Mesendoderm (in vitro differentiated cells): ENCODE measurements around the gene CMTM4.
"Not testable (repeated sequence)": the region's sequence is repeated elsewhere in the genome, so short reads cannot be mapped to it uniquely, and the experiment has no call there.

ENCODE experiments used
- DNase-seq: peaks from one replicate; pipeline ENCODE4 v3.0.0; 2013
- H2AK5ac ChIP-seq: 2 replicates; pipeline ENCODE4 v1.6.1; 2013; ENCODE audit warnings: low read length, inconsistent platforms
- H2BK120ac ChIP-seq: 2 replicates; pipeline ENCODE4 v1.6.1; 2013; ENCODE audit warnings: low read depth, mild to moderate bottlenecking, low read length, moderate library complexity, mixed read lengths
- H2BK15ac ChIP-seq: replicated peaks from 2 replicates; pipeline ENCODE4 v1.6.1; 2013; ENCODE audit warnings: low read depth, mild to moderate bottlenecking, moderate library complexity
- H2BK5ac ChIP-seq: 2 replicates; pipeline ENCODE4 v1.6.1; 2013; ENCODE audit warnings: low read length, inconsistent platforms
- H3K18ac ChIP-seq: 2 replicates; pipeline ENCODE4 v1.6.1; 2013; ENCODE audit warnings: mild to moderate bottlenecking, low read length, mixed read lengths
- H3K23ac ChIP-seq: one replicate; pipeline ENCODE4 v1.6.1; 2013; ENCODE audit warnings: low read length
- H3K27ac ChIP-seq: 2 replicates; pipeline ENCODE4 v1.5.1; 2013; ENCODE audit warnings: low read depth, mild to moderate bottlenecking, inconsistent platforms, low read length, moderate library complexity
- H3K27me3 ChIP-seq: 2 replicates; pipeline ENCODE4 v1.6.1; 2013; ENCODE audit warnings: low read length, control low read depth, mild to moderate bottlenecking, inconsistent platforms; ENCODE audit not compliant: insufficient read depth, poor library complexity
- H3K36me3 ChIP-seq: 2 replicates; pipeline ENCODE4 v1.6.1; 2013; ENCODE audit warnings: low read length, inconsistent platforms; ENCODE audit not compliant: control insufficient read depth, insufficient read depth
- H3K4ac ChIP-seq: one replicate; pipeline ENCODE4 v1.6.1; 2013; ENCODE audit warnings: low read depth, mild to moderate bottlenecking, low read length, moderate library complexity
- H3K4me1 ChIP-seq: 2 replicates; pipeline ENCODE4 v1.6.1; 2013; ENCODE audit warnings: low read depth, low read length, inconsistent platforms; ENCODE audit not compliant: control insufficient read depth
- H3K4me2 ChIP-seq: 2 replicates; pipeline ENCODE4 v1.6.1; 2013; ENCODE audit warnings: low read length
- H3K4me3 ChIP-seq: 2 replicates; pipeline ENCODE4 v1.5.1; 2013; ENCODE audit warnings: mild to moderate bottlenecking, low read length
- H3K56ac ChIP-seq: one replicate; pipeline ENCODE4 v1.6.1; 2013; ENCODE audit warnings: low read length
- H3K79me1 ChIP-seq: 2 replicates; pipeline ENCODE4 v1.6.1; 2013; ENCODE audit warnings: low read length, inconsistent platforms
- H3K79me2 ChIP-seq: 2 replicates; pipeline ENCODE4 v1.6.1; 2013; ENCODE audit warnings: mild to moderate bottlenecking, low read length; ENCODE audit not compliant: control insufficient read depth, insufficient read depth
- H3K9ac ChIP-seq: 2 replicates; pipeline ENCODE4 v1.6.1; 2013; ENCODE audit warnings: low read length, inconsistent platforms
- H4K5ac ChIP-seq: one replicate; pipeline ENCODE4 v1.6.1; 2013; ENCODE audit warnings: low read length
- H4K8ac ChIP-seq: one replicate; pipeline ENCODE4 v1.6.1; 2013; ENCODE audit warnings: low read depth, mild to moderate bottlenecking, control low read depth, low read length, moderate library complexity
- WGBS: extraction: QIAGEN DNeasy Blood & Tissue Kit; methylation state at CpG from one replicate; pipeline ENCODE4 v1.1.7; 2013; ENCODE audit warnings: low lambda C conversion rate, missing lambda C conversion rate; ENCODE audit not compliant: insufficient coverage; ENCODE audit errors: extremely low coverage; 5-methylcytosine and 5-hydroxymethylcytosine counted together

The CMTM4 gene

GRCh38 chr16:66596986-66597848 lies 99.3 kb downstream of the CMTM4 start:
- Histone ChIP-seq H2BK120ac (no peak overlapping the region), H3K18ac (no peak overlapping the region), H3K4me2 (no peak overlapping the region), H2BK5ac (no peak overlapping the region), H3K4me3 (no peak overlapping the region), H3K9ac (no peak overlapping the region), H4K8ac (no peak overlapping the region), H3K79me2 (no peaks in the 10 kb centered on the region), H3K36me3 (no peaks in the 10 kb centered on the region), H3K27ac (no peak overlapping the region), H3K27me3 (no peaks in the 10 kb centered on the region), H3K4me1 (no peaks in the 10 kb centered on the region), H4K5ac (no peak overlapping the region), H2AK5ac (no peak overlapping the region), H3K56ac (no peak overlapping the region), H3K23ac (no peak overlapping the region), H2BK15ac (no peak overlapping the region), H3K79me1 (no peaks in the 10 kb centered on the region), H3K4ac (no peak overlapping the region)
- WGBS = no CpG with 5 or more reads among the region's 5 CpGs
- no peak for DNase-seq

DNA sequence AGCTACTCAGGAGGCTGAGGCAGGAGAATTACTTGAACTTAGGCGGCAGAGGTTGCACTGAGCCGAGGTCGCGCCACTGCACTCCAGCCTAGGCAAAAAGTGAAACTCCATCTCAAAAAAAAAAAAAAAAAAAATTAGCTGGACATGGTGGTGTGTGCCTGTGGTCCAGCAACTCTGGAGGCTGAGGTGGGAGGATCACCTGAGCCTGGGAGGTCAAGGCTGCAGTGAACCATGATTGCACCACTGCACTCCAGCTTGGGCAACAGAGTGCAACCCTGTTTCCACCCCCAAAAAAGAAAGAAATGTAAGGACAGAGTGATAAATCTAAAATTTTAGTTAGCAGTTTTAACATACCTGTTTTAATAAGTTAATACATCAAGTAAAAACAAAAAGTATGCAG lies 100.0 kb downstream of the CMTM4 start:
- H3K79me1 ChIP-seq, H3K36me3 ChIP-seq, H3K4ac ChIP-seq, H3K56ac ChIP-seq, H2BK120ac ChIP-seq, H3K18ac ChIP-seq, H3K27me3 ChIP-seq, H3K4me3 ChIP-seq, H2BK15ac ChIP-seq, H3K27ac ChIP-seq, H4K5ac ChIP-seq, H3K23ac ChIP-seq, H4K8ac ChIP-seq, H3K4me2 ChIP-seq, H3K4me1 ChIP-seq, H3K79me2 ChIP-seq, DNase-seq, H3K9ac ChIP-seq, H2AK5ac ChIP-seq, H2BK5ac ChIP-seq: not testable (repeated sequence)
- WGBS = no CpG with 5 or more reads among the region's 4 CpGs

- Histone ChIP-seq H3K36me3 (no peaks in the 10 kb centered on the region), H3K23ac (no peak overlapping the region), H4K5ac (no peak overlapping the region)
These were observed 101.8 kb downstream of the CMTM4 start for GRCh38 chr16:66594739-66595138.

DNA sequence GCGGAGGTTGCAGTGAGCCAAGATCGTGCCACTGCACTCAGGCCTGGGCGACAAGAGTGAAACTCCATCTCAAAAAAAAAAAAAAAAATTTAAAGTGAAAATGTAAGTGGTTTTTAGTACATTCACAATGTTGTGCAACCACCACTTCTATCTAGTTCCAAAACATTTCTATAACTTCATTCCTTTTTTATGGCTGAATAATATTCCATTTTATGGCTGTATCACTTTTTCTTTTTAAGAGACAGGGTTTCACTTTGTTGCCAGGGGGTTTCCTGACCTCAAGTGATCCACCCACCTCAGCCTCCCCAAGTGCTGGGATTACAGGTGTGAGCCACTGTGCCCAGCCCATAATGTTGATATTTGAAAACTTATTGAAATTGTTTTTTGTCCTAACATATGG lies 103.7 kb downstream of the CMTM4 start:
- Histone ChIP-seq H3K27me3 (no peaks in the 10 kb centered on the region), H3K23ac (no peak overlapping the region), H3K4me3 (no peak overlapping the region), H3K18ac (no peak overlapping the region), H3K27ac (no peak overlapping the region), H2BK15ac (no peak overlapping the region), H4K8ac (no peak overlapping the region), H3K79me1 (no peaks in the 10 kb centered on the region), H2BK120ac (no peak overlapping the region), H3K4me2 (no peak overlapping the region), H2AK5ac (no peak overlapping the region), H3K56ac (no peak overlapping the region), H3K4ac (no peak overlapping the region), H3K4me1 (no peaks in the 10 kb centered on the region), H3K79me2 (no peaks in the 10 kb centered on the region), H2BK5ac (no peak overlapping the region), H3K36me3 (no peaks in the 10 kb centered on the region), H4K5ac (no peak overlapping the region), H3K9ac (no peak overlapping the region)
- DNase-seq = no peak
- WGBS = no CpG with 5 or more reads among the region's 3 CpGs

More at GRCh38 chr16:66594739-66595138, 101.8 kb downstream of the CMTM4 start:
- Histone ChIP-seq H3K9ac (no peak overlapping the region), H3K4me3 (no peak overlapping the region), H3K27me3 (no peaks in the 10 kb centered on the region), H3K4me1 (no peaks in the 10 kb centered on the region), H3K4ac (no peak overlapping the region), H3K4me2 (no peak overlapping the region), H3K56ac (no peak overlapping the region), H3K79me1 (no peaks in the 10 kb centered on the region), H4K8ac (no peak overlapping the region), H3K27ac (no peak overlapping the region), H2BK15ac (no peak overlapping the region), H3K18ac (no peak overlapping the region), H3K79me2 (no peaks in the 10 kb centered on the region), H2AK5ac (no peak overlapping the region), H2BK5ac (no peak overlapping the region), H2BK120ac (no peak overlapping the region)
- WGBS = no CpG with 5 or more reads among the region's 7 CpGs
- no peak for DNase-seq

DNA sequence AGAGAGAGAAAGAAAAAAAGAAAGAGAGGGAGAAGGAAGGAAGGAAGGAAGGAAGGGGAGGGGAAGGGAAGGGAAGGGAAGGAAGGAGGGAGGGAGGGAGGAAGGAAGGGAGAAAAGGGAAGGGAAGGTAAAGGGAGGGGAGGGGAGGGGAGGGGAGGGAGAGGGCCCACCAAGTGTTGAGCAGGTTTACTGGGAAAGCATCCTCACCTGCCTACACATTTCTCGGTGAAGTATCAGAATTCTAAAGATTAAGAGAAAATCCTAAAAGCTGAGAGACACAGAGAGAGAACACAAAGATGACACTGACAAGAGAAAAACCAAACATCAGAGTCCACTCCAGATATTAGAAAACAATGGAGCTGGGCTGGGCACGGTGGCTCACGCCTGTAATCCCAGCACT lies 104.3 kb downstream of the CMTM4 start:
- no peak overlapping the region for H2BK120ac ChIP-seq
- H3K4ac ChIP-seq = no peak overlapping the region
- no peak overlapping the region for H2BK15ac ChIP-seq
- H3K4me3 ChIP-seq = no peak overlapping the region
- H3K79me2 ChIP-seq = no peaks in the 10 kb centered on the region
- DNase-seq = no peak
- H3K79me1 ChIP-seq = no peaks in the 10 kb centered on the region
- no peak overlapping the region for H3K18ac ChIP-seq
- H3K36me3 ChIP-seq = no peaks in the 10 kb centered on the region
- no peak overlapping the region for H2AK5ac ChIP-seq
- H4K8ac ChIP-seq = no peak overlapping the region
- WGBS = no CpG with 5 or more reads among the region's 3 CpGs
- no peak overlapping the region for H3K23ac ChIP-seq
- no peak overlapping the region for H3K4me2 ChIP-seq
- H3K27me3 ChIP-seq = no peaks in the 10 kb centered on the region
- H3K4me1 ChIP-seq = no peaks in the 10 kb centered on the region
- H3K9ac ChIP-seq = no peak overlapping the region
- H4K5ac ChIP-seq = no peak overlapping the region
- no peak overlapping the region for H3K56ac ChIP-seq
- no peak overlapping the region for H2BK5ac ChIP-seq
- no peak overlapping the region for H3K27ac ChIP-seq

DNA sequence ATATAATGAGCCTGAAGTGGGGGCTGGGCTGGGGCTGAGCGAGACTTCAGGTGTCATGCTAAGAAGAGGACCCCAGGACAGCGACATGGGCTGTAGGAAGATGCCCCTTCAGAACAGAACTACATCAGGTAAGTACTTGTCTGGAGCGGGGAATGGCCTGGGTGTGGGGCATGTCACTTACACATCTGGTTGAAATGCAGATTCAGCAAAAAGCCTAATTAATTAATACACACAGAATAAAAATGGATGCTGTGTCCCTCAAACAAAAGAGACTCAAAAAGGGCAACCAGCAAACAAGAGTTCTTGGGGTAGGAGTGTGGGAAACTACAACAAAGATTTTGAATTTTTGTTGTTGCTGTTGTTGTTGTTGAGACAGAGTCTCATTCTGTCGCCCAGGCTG lies 105.5 kb downstream of the CMTM4 start:
- no peak overlapping the region for H3K4ac ChIP-seq
- no peaks in the 10 kb centered on the region for H3K79me2 ChIP-seq
- no peak overlapping the region for H3K56ac ChIP-seq
- no peak overlapping the region for H3K4me3 ChIP-seq
- H3K27me3 ChIP-seq = no peaks in the 10 kb centered on the region
- H3K4me2 ChIP-seq = no peak overlapping the region
- no peak overlapping the region for H2BK15ac ChIP-seq
- H4K8ac ChIP-seq = no peak overlapping the region
- no peak overlapping the region for H2AK5ac ChIP-seq
- no peak overlapping the region for H3K23ac ChIP-seq
- no CpG with 5 or more reads among the region's 4 CpGs for WGBS
- H2BK5ac ChIP-seq = no peak overlapping the region
- no peak overlapping the region for H3K9ac ChIP-seq
- H2BK120ac ChIP-seq = no peak overlapping the region
- no peaks in the 10 kb centered on the region for H3K36me3 ChIP-seq
- H3K79me1 ChIP-seq = no peaks in the 10 kb centered on the region
- H3K18ac ChIP-seq = no peak overlapping the region
- H3K27ac ChIP-seq = no peak overlapping the region
- no peak overlapping the region for H4K5ac ChIP-seq
- H3K4me1 ChIP-seq = no peaks in the 10 kb centered on the region
- no peak for DNase-seq
